Bronchus fibroblast of lung (primary cell): Measurements from ENCODE around the gene PRRC2B. TPM values are rescaled to one million over a fixed set of nuclear protein-coding genes. Genes with fewer than 3 reads are reported as not detected.

Experiments
- total RNA-seq: library from RNA; depleted of rRNA; stranded (reverse); fragments of >200 nt; gene quantifications from 2 replicates; pipeline ENCODE4 v1.2.3, GENCODE V29; 2015

PRRC2B gene
- total RNA-seq = 57.8 and 66.2 TPM in 2 replicates

DNA sequence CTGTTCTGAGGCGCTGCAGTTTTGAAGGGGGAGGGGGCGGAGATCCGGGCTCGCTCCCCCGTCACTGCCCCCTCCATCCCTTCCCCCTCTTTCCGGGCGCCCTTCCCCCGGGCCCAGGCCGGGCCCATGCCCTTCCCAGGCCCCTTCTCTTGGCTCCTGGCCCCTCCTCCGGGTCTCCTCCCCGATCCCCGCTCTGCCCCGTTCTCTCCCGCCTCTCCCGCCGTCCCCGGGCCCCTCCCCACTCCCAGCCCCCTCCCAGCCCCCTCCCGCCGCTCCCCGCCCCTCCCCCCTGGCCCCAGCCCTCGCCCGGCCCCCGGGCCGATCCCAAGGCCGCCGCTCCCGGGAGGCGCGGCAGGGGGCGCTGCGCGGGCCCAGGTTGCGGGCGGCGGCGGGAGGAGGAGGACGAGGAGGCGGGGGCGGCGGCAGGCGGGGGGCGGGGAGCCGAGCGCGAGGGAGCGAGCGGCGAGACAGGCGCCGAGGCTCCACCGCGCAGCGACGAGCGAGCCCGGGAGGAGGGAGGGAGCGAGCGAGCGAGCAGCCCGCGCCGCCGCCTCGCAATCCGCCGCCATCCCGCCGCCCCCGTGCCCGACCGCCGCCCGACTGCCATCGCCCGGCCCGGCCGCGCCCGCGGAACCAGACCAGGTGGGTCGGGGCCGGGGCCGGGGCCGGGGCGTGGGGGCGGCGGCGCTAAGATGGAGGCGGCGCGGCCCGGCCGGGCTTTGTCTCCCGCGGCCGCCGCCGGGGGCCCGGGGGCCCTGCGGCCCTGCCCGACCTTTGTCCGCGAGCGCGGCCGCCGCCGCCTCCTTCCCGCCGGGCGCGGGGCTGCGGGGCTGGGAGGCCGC, at the start of gene PRRC2B:
Gene PRRC2B (plus strand): TSS at position 465 of the 842 bp plus-strand sequence. CDS start 36,059 bp downstream, outside the sequence.

DNA sequence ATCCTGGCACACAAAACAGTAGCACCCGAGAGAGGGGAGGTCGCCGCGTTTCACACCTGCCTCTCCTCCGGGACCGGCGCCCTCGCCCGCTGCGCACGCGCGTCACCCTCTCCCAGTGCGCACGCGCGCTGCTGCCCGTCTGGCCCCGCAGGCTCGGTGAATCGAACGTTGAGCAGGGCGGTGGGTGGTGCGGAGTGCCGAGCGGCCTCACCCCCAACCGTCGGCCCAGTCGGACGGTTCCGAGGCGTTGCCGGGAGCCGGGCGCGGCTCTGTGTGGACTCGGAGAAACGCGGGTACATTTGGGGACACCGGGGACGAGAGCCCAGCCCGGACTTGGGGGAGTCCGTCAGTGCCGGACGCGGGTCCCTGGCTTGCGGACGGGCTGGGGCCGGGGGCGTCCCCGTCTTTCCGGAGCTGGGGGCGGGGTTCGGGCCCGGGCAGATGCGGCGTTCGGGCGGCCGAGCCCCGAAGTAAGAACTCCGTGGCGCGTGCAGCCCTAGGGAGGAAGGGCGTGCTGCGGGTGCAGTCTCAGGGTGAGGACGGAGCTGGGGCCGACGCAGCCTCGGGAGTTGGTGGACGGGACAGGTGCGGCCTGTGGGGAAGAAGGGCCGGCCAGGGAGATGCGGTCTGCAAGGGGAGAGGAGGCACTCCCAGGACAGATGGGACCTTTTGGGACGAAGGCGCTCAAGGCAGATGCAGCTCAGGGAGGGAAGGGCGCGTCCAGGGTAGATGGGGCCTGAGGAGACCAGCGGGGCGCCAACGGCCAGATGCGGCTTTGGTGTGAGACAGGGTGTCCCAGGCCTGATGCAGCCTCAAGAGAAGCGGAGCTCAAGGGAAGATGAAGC, 109.1 kb downstream of the PRRC2B start, which contains the start of gene POMT1:
Gene POMT1 (plus strand): TSS at position 138 of the 845 bp plus-strand sequence. CDS start 1,301 bp downstream, outside the sequence.

DNA sequence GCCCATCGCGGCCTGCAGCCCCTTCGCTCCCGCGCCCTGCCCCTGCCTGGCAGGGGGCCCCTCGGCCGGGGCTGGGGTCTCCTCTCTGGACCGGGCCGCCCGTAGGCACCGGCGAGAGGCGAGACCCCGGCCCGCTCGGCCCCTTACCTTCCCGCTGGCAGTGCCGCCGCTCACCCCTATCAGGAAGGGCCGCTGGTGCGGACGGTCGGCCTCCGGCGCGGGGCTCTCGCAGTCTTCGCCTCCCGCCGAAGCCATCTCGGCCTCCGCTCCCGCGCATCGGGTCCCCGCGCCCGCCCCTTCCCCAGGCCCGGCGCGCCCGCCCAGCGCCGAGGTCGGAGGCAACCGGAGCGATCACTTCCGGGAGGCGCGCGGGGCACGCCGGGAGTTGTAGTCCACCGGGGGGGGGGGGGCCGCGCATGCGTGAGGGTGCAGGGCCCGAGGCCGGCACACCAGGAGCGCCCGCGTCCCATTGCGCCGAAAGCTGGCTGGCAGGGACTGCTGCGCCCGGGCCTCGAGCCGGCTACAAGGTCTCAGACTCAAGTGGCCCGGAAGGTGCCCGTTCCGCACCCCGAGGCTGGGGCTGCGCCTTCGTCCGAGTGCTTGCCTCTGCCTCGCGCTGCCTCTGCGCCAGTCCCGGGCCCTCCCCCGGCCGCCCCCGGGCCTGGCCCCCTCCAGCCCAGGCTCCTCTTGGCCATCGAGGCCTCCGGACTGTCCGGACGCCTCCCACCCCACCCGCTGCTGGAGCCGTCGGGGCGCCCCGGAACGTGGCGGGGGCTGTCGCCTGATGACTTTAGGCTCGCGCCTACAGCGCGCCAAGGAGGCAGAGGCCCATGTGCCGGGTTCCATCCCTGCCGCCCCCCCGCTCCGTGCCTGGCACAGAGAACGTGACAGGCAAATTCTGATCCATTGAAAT, 137.3 kb downstream of the PRRC2B start, which contains the start of gene UCK1:
Gene UCK1 (minus strand): TSS at position 344 of the 913 bp plus-strand sequence. CDS start 89 bp downstream, at position 255.

DNA sequence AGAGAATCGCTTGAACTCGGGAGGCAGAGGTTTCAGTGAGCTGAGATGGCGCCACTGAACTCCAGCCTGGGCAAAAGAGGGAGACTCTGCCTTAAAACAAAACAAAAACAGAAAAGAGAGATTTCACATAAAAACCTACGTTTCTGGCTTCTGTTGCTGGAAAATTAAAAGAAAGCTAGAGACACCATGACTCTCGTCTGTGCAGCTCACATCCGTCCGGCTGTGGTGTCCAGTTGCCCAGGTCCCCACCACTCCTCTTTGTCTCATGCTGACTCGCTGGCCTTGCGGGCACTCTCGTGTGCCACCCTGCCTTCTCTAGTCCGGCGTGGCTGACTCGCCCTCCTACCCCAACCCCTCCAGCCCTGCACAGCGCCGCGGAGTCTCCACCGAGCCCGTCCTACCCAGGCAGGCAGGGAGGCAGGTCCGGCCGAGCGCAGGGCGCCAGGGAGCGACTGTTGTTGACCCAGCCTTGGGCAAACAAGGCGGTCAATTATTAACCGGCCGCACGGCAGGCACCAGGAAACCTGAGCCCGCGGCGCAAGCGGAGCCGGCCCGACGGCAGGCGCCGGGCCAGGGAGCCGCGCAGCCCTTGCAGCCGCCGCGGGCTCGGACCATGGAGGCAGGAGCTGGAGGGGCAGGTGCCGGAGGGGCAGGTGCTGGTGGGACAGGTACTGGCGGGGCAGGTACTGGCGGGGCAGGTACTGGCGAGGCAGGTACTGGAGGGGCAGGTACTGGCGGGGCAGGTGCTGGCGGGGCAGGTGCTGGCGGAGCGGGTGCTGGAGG, 151.3 kb downstream of the PRRC2B start, which contains the start of gene PRRT1B:
Gene PRRT1B (plus strand): TSS at position 521 of the 783 bp plus-strand sequence. CDS start 93 bp downstream, at position 614.

Other genes with a start within 250 kb of the PRRC2B start
- under 0.01 and 0.30 TPM in 2 replicates for gene FAM78A, start 117.6 kb upstream of the PRRC2B start, total RNA-seq
- gene PLPP7, start 104.4 kb upstream of the PRRC2B start, total RNA-seq = 3.7 TPM in 2 replicates
- gene POMT1, start 108.8 kb downstream of the PRRC2B start, total RNA-seq = 16.1 and 23.2 TPM in 2 replicates
- gene UCK1, start 137.2 kb downstream of the PRRC2B start, total RNA-seq = 25.0 and 25.4 TPM in 2 replicates
- gene PRRT1B, start 151.4 kb downstream of the PRRC2B start, total RNA-seq = not detected in 2 replicates